ENCODE data around the gene BRINP2. TPM values are rescaled to one million over a fixed set of nuclear protein-coding genes. Genes with fewer than 3 reads are reported as not detected.

BRINP2 gene
- total RNA-seq, 4 donors from 2014 or later: not detected

DNA sequence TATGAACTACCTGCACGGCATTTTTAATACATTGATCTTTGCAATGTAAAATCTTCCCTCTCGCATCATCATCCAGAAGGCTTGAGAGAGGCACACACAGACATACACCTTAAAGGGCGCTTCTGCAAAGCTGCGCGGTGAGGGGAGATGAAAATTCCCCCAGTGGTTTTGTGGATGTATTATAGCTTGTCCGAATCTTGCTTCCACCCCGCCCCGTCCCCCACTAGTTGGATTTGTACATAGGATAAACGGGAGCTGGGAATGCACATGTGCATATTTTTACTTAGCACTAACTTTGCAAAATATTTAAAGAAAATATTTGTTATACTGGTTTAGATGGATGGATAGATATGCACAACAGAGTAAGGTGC lies 5.7 kb upstream of the BRINP2 start:
- H3K4me3 ChIP-seq: peak overlapping the region in 1 of 4 donors; percentile 53
- H3K27ac ChIP-seq: no peak overlapping the region
- no peaks in the 10 kb centered on the region for H3K9me3 ChIP-seq
- peaks cover 5 to 8% (median 7%) of the 10 kb centered on the region in 3 donors for H3K4me1 ChIP-seq
- intact Hi-C loops (cut with DNase I): no loop called here
- 4 to 26% methylated on average over 7 to 9 of the region's 9 CpGs for WGBS, 2 donors
- DNase-seq: no peak
- no peak for TF ChIP-seq POLR2A (IDR thresholded peaks at IDR 0.05)
- TF ChIP-seq, protein P1, sequence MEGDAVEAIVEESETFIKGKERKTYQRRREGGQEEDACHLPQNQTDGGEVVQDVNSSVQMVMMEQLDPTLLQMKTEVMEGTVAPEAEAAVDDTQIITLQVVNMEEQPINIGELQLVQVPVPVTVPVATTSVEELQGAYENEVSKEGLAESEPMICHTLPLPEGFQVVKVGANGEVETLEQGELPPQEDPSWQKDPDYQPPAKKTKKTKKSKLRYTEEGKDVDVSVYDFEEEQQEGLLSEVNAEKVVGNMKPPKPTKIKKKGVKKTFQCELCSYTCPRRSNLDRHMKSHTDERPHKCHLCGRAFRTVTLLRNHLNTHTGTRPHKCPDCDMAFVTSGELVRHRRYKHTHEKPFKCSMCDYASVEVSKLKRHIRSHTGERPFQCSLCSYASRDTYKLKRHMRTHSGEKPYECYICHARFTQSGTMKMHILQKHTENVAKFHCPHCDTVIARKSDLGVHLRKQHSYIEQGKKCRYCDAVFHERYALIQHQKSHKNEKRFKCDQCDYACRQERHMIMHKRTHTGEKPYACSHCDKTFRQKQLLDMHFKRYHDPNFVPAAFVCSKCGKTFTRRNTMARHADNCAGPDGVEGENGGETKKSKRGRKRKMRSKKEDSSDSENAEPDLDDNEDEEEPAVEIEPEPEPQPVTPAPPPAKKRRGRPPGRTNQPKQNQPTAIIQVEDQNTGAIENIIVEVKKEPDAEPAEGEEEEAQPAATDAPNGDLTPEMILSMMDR (IDR thresholded peaks at IDR 0.05): no peak
- no peaks in the 10 kb centered on the region for H3K36me3 ChIP-seq
- H3K27me3 ChIP-seq: peaks cover 4 to 90% (median 13%) of the 10 kb centered on the region in 4 donors

DNA sequence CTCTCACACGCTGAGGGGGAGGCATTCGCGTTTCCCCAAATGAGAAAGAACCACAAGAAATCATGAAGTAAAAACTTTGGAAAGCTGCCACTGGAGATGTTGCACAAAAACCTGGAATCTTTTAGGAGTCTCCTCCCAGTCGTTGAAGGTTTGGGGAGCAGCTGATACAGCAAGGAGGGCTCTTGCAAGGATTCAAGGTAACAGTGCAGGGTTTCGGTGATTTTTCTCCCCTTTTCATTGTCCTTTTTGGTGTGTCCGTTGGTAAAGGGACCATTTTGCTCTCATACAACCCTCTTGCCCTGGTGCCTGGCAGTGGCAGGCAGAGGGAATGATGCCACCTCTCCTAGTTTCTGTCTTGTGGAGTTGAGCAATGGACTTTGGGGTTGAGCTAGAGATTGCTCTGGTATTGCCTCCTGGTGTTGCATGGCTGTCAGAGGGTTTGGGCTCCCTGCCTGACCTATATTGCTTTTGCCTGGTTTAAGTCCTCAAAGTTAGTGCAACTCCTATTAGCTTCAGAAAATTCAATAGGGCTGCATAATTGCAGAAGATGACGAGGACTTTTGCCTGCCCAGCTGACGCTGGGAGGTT lies 872 bp downstream of the BRINP2 start:
- H3K27me3 ChIP-seq: peaks cover 0 to 92% (median 2%) of the 10 kb centered on the region in 4 donors
- peaks cover 0 to 13% (median 4%) of the 10 kb centered on the region in 3 donors for H3K4me1 ChIP-seq
- intact Hi-C loops (cut with DNase I): loop anchor here (10.0 kb wide), 1 partner anchor 277 kb away; no protein-coding TSS in a partner anchor
- peak overlapping the region in 3 of 4 donors; percentile 7 to 45 (median 33) for H3K4me3 ChIP-seq
- H3K9me3 ChIP-seq: no peaks in the 10 kb centered on the region
- no peak for DNase-seq
- TF ChIP-seq POLR2A (IDR thresholded peaks at IDR 0.05): no peak
- TF ChIP-seq, protein P1 (IDR thresholded peaks at IDR 0.05): no peak
- WGBS, 2 donors: 10 to 13% methylated on average over 8 of the region's 8 CpGs
- no peak overlapping the region for H3K27ac ChIP-seq
- H3K36me3 ChIP-seq: no peaks in the 10 kb centered on the region

DNA sequence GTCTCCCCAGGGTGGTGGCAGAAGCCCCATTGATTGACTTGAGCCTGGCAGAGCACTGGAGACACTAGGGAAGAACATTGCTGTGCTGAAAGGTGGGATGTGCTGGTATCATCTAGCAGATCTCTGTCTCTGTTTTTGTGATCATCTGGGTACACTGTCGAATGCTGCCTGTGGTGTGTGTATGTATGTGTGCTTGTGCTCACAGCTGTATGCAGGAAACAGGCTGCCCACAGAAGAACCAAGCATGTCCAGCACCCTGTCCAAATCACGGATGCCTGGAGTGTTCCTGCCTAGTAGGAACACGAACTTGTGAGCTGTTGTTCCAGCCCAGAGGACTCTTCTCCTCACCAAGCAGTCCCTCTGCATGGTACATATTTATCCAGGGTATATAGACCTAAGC lies 1.5 kb downstream of the BRINP2 start:
- intact Hi-C loops (cut with DNase I): loop anchor here (10.0 kb wide), 1 partner anchor 277 kb away; no protein-coding TSS in a partner anchor
- Histone ChIP-seq H3K27ac (no peak overlapping the region), H3K4me3 (no peak overlapping the region), H3K36me3 (no peaks in the 10 kb centered on the region), H3K27me3 (peaks cover 0 to 92% (median 2%) of the 10 kb centered on the region in 4 donors), H3K4me1 (peaks cover 0 to 13% (median 4%) of the 10 kb centered on the region in 3 donors), H3K9me3 (no peaks in the 10 kb centered on the region)
- WGBS, 2 donors: 38 to 57% methylated on average over 3 of the region's 3 CpGs
- no peak for TF ChIP-seq POLR2A (IDR thresholded peaks at IDR 0.05)
- TF ChIP-seq, protein P1 (IDR thresholded peaks at IDR 0.05): no peak
- DNase-seq: no peak

DNA sequence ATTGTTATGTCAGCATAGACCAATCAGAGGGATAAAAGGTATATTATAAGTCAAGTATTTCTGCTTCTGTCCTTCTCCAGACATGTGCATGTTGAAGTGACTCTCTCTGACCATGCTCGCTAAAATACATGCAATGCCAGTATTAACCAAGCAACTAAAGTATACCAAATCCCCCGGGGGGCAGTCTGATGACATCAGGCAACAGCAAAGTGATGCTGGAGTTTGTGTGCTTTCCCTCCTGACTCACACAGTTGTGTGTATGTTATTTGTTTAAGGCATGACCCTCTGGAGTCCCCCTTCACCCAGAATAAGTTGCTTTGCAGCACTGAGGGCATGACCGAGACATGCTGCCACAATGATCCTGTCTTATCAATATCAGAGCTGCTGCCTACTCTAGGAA lies 2.1 kb downstream of the BRINP2 start:
- Histone ChIP-seq H3K36me3 (no peaks in the 10 kb centered on the region), H3K9me3 (no peaks in the 10 kb centered on the region), H3K4me1 (peaks cover 0 to 13% (median 4%) of the 10 kb centered on the region in 3 donors), H3K27me3 (peaks cover 0 to 90% (median 2%) of the 10 kb centered on the region in 4 donors), H3K4me3 (no peak overlapping the region), H3K27ac (no peak overlapping the region)
- intact Hi-C loops (cut with DNase I): loop anchor here (10.0 kb wide), 1 partner anchor 278 kb away; no protein-coding TSS in a partner anchor
- 77 to 86% methylated on average over 3 of the region's 3 CpGs for WGBS, 2 donors
- TF ChIP-seq, protein P1 (IDR thresholded peaks at IDR 0.05): no peak
- no peak for TF ChIP-seq POLR2A (IDR thresholded peaks at IDR 0.05)
- no peak for DNase-seq

DNA sequence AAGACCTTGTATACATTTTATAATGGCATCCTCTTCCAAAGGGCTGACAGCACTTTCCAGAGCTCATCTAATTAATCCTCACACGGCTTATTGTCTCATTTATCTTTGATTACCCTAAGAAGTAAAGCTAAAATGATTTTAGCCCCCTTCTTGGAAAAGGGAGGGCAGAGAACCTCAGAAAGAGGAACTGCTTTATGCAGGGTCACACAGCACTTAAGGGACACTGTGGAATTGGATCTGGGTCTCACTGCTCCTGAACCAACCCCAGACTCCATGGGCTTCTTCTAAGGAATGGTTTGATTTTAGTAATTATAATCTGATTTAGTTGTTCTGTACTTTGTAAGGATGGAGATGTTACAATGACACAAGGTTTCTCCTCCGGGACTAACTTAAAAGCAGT lies 3.2 kb downstream of the BRINP2 start:
- H3K9me3 ChIP-seq: no peaks in the 10 kb centered on the region
- no peak for DNase-seq
- peaks cover 0 to 89% (median 2%) of the 10 kb centered on the region in 4 donors for H3K27me3 ChIP-seq
- H3K4me3 ChIP-seq: no peak overlapping the region
- no peak overlapping the region for H3K27ac ChIP-seq
- H3K36me3 ChIP-seq: no peaks in the 10 kb centered on the region
- H3K4me1 ChIP-seq: peaks cover 0 to 13% (median 4%) of the 10 kb centered on the region in 3 donors
- TF ChIP-seq, protein P1 (IDR thresholded peaks at IDR 0.05): no peak
- TF ChIP-seq POLR2A (IDR thresholded peaks at IDR 0.05): no peak
- intact Hi-C loops (cut with DNase I): loop anchor here (10.0 kb wide), 1 partner anchor 279 kb away; no protein-coding TSS in a partner anchor
- 64 to 72% methylated on average over 2 of the region's 2 CpGs for WGBS, 2 donors

Data from esophagus squamous epithelium (tissue), 5 donors.